Loucy (cell line): ENCODE results near the gene ASGR2.

Source experiments
- CTCF ChIP-seq: fragments of 200-600 bp; sonication (generic); conservative IDR thresholded peaks from 2 replicates; pipeline ENCODE4 v1.5.1; 2014; ENCODE audit warnings: mild to moderate bottlenecking, antibody characterized with exemption, low read length
- EZH2phosphoT487 ChIP-seq: fragments of 200-600 bp; IDR thresholded peaks from 2 replicates; pipeline ENCODE4 v1.6.1; 2018; ENCODE audit warnings: antibody characterized with exemption, mild to moderate bottlenecking, moderate library complexity, borderline replicate concordance

GRCh38 chr17:7084088-7084487, 30.5 kb downstream of the ASGR2 start:
- TF ChIP-seq CTCF (no peak), EZH2phosphoT487 (no peak)
